Activated B cell treated with CpG ODN at 0.5 μM for 24 hours (primary cell): ENCODE data around the gene LYRM9. TPM values are rescaled to one million over a fixed set of nuclear protein-coding genes. Genes with fewer than 3 reads are reported as not detected.

Experiments used
- ATAC-seq: fragments of 200-7000 bp; cut with Tn5 transposase; one replicate; pipeline ENCODE4 v1.10.0; 2021; ENCODE audit warnings: low read depth, mild to moderate bottlenecking, moderate library complexity
- CTCF ChIA-PET: fragments of 350-600 bp; sonication (Branson Sonifier 250); formaldehyde crosslinking; loops from one replicate; lab custom pipeline; 2021; ENCODE audit warnings: antibody characterized with exemption; lab: Charles Lee
- POLR2A ChIA-PET: fragments of 350-600 bp; sonication (Branson Sonifier 250); formaldehyde crosslinking; loops from one replicate; lab custom pipeline; 2021; ENCODE audit warnings: antibody characterized with exemption; lab: Charles Lee
- DNase-seq: peaks from one replicate; pipeline ENCODE4 v3.0.0; 2022
- H3K27ac Mint-ChIP-seq: one replicate; pipeline ENCODE4 v1.8.0; 2020; ENCODE audit warnings: mixed read lengths
- H3K27me3 Mint-ChIP-seq: one replicate; pipeline ENCODE4 v1.8.0; 2021; ENCODE audit warnings: mixed read lengths
- H3K36me3 Mint-ChIP-seq: one replicate; pipeline ENCODE4 v1.8.0; 2021; ENCODE audit warnings: low read depth, mixed read lengths
- H3K4me1 Mint-ChIP-seq: one replicate; pipeline ENCODE4 v1.8.0; 2021; ENCODE audit warnings: mixed read lengths
- H3K4me3 Mint-ChIP-seq: one replicate; pipeline ENCODE4 v1.8.0; 2020; ENCODE audit warnings: mild to moderate bottlenecking, mixed read lengths
- H3K9me3 Mint-ChIP-seq: one replicate; pipeline ENCODE4 v1.8.0; 2020; ENCODE audit warnings: mixed read lengths
- CTCF ChIP-seq: fragments of 200-600 bp; IDR thresholded peaks from one replicate; pipeline ENCODE4 v1.8.0; 2022; ENCODE audit warnings: antibody characterized with exemption, mild to moderate bottlenecking
- intact Hi-C: fragments of 100-400 bp; cut with micrococcal nuclease; formaldehyde crosslinking; loops from one replicate; pipeline ENCODE4 v1.15.1; 2024
- total RNA-seq: library from RNA; stranded (reverse); gene quantifications from 2 replicates; pipeline ENCODE4 v1.2.3, GENCODE V29; 2022

The LYRM9 gene
- total RNA-seq, 1 donor from 2014 or later: 7.2 TPM

DNA sequence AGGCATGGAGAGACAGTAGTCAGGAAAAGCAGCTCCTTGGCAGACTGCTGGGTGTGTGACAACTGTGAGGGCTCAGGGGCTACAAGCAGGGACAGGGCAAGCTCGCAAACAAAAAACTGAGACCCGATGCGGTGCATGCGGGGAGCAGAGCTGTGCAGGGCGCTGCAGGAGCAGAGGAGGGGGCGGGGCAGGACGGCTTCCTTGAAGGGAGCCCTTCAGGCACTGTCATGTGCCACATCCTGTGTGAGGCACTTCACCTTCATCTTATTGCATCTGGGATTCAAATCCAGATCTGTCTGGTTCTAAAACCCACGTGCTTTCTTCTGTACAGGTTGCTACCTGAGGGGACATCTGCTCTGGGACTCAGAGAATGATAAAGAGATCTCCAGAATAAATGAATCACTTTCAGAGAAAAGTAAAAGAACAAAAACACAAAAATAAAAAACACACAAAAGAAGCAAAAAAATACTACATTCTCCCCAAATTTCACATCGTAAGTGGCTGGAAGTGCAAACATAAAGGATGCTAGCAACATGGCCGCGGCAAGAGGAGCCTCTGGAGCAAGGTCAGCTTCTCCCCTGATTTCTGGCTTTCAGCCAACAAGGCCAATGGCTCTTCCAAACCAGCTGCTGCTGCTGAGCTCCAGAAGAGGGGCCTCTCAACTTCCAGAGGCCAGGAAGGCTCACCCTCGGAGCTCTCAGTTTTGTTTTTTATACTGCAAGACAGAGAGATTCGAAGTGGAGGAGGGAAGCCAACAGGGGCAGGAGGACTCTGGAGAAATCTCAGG, 14.2 kb downstream of the LYRM9 start:
- POLR2A ChIA-PET: interaction anchor here (0.6 kb wide), 1 partner anchor 103 kb away, joined by 7 read pairs; no protein-coding TSS in a partner anchor
- Mint-ChIP-seq H3K27ac (no peak overlapping the region), H3K36me3 (peaks cover 16% of the 10 kb centered on the region), H3K4me3 (no peak overlapping the region), H3K4me1 (no peaks in the 10 kb centered on the region), H3K9me3 (no peaks in the 10 kb centered on the region), H3K27me3 (no peaks in the 10 kb centered on the region)
- ATAC-seq (no peak), DNase-seq (no peak)
- intact Hi-C loops: no loop called here
- CTCF ChIA-PET: interaction anchor here (1.0 to 8.4 kb wide), 13 partner anchors 10 to 373 kb away, joined by 3 to 183 read pairs (median 8); partner anchors contain the start of genes LYRM9 and NOS2
- TF ChIP-seq CTCF: no peak

DNA sequence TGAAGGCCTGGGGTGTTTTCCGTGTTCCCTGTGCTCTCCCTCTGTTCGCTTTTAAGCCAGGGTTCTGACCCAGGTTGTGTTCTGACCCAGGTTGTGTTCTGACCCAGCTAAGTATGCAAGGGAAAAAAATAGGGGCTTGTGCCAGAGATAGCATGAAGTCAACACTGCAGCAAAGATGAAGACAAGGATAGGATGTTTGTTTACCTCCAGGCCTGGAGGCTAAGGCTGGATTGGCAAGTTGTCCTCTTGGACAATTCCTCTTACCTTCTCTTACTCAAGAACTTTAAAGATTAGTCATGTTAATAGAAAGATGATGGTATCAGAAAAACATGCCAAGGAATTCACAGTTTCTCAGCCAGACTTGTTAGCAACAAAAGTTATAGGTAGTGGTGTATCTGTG, 19.4 kb downstream of the LYRM9 start:
- no peak for TF ChIP-seq CTCF
- ChIA-PET POLR2A (no interaction called here), CTCF (no interaction called here)
- ATAC-seq (no peak), DNase-seq (no peak)
- H3K4me1 Mint-ChIP-seq: no peaks in the 10 kb centered on the region
- H3K27ac Mint-ChIP-seq: no peak overlapping the region
- intact Hi-C loops: no loop called here
- H3K36me3 Mint-ChIP-seq: peaks cover 13% of the 10 kb centered on the region
- H3K9me3 Mint-ChIP-seq: peaks cover 2% of the 10 kb centered on the region
- H3K4me3 Mint-ChIP-seq: no peak overlapping the region
- no peaks in the 10 kb centered on the region for H3K27me3 Mint-ChIP-seq

- DNase-seq (no peak), ATAC-seq (no peak)
- no peak for TF ChIP-seq CTCF
- no peak overlapping the region for H3K27ac Mint-ChIP-seq
- H3K27me3 Mint-ChIP-seq: no peaks in the 10 kb centered on the region
- CTCF ChIA-PET: no interaction called here
- no peaks in the 10 kb centered on the region for H3K4me1 Mint-ChIP-seq
- peaks cover 2% of the 10 kb centered on the region for H3K9me3 Mint-ChIP-seq
- H3K36me3 Mint-ChIP-seq: peaks cover 8% of the 10 kb centered on the region
- H3K4me3 Mint-ChIP-seq: no peak overlapping the region
- intact Hi-C loops: no loop called here
- POLR2A ChIA-PET: interaction anchor here (0.6 kb wide), 1 partner anchor 65 kb away, joined by 6 read pairs; no protein-coding TSS in a partner anchor
Measured at GRCh38 chr17:27873211-27873610, 20.0 kb downstream of the LYRM9 start.

- H3K4me1 Mint-ChIP-seq: no peaks in the 10 kb centered on the region
- no peak for ATAC-seq
- no peaks in the 10 kb centered on the region for H3K27me3 Mint-ChIP-seq
- ChIA-PET CTCF (no interaction called here), POLR2A (interaction anchor here (0.6 kb wide), 1 partner anchor 65 kb away, joined by 6 read pairs; no protein-coding TSS in a partner anchor)
- no peak overlapping the region for H3K27ac Mint-ChIP-seq
- peaks cover 4% of the 10 kb centered on the region for H3K36me3 Mint-ChIP-seq
- DNase-seq: no peak
- no peak overlapping the region for H3K4me3 Mint-ChIP-seq
- TF ChIP-seq CTCF: no peak
- peaks cover 2% of the 10 kb centered on the region for H3K9me3 Mint-ChIP-seq
- intact Hi-C loops: no loop called here
Measured at GRCh38 chr17:27872776-27873175, 20.4 kb downstream of the LYRM9 start.

GRCh38 chr17:27871407-27871806, 21.8 kb downstream of the LYRM9 start:
- DNase-seq (no peak), ATAC-seq (no peak)
- no peak for TF ChIP-seq CTCF
- CTCF ChIA-PET: interaction anchor here (0.7 kb wide), 1 partner anchor 9 kb away, joined by 3 read pairs; no protein-coding TSS in a partner anchor
- intact Hi-C loops: no loop called here
- POLR2A ChIA-PET: no interaction called here
- no peak overlapping the region for H3K27ac Mint-ChIP-seq
- no peaks in the 10 kb centered on the region for H3K4me1 Mint-ChIP-seq
- peaks cover 4% of the 10 kb centered on the region for H3K36me3 Mint-ChIP-seq
- H3K27me3 Mint-ChIP-seq: no peaks in the 10 kb centered on the region
- H3K9me3 Mint-ChIP-seq: peaks cover 2% of the 10 kb centered on the region
- H3K4me3 Mint-ChIP-seq: no peak overlapping the region
